ENCODE data around the gene CALHM6. TPM values are rescaled to one million over a fixed set of nuclear protein-coding genes. Genes with fewer than 3 reads are reported as not detected.

Gene CALHM6
- total RNA-seq, 1 donor from 2014 or later, result not detected

DNA sequence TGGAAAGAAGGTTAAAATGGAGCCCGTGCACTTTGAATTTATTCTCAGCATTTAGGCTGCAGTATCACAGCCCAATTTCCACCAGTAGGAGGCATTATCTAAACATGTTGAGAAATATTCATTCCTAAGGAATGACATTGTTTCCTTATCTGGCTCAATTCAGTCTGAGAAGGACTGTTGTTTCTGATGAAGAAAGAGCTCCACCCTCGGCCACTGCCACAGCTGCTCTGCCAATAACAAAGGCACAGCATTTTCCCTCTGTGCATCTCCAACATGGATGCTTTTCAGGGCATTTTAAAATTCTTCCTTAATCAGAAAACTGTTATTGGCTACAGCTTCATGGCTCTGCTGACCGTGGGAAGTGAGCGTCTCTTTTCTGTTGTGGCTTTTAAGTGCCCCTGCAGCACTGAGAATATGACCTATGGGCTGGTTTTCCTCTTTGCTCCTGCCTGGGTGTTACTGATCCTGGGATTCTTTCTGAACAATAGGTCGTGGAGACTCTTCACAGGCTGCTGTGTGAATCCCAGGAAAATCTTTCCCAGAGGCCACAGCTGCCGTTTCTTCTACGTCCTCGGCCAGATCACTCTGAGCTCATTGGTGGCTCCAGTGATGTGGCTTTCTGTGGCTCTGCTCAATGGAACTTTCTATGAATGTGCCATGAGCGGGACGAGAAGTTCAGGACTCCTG lies 50.4 kb downstream of the CALHM6 start, which contains the start of gene CALHM5:
CALHM5 (plus strand) TSS at position 216 of the 687 bp plus-strand sequence; CDS start at position 274, 58 bp downstream.
- H4K20me1 ChIP-seq (ENCODE audit: insufficient read depth, low read length), result no peaks in the 10 kb centered on the region
- H3K4me1 ChIP-seq (ENCODE audit: insufficient read depth, low read length), result peaks cover 12% of the 10 kb centered on the region
- H3K27ac ChIP-seq (ENCODE audit: low read depth, low read length), result peak within 1 kb of the TSS; percentile 89
- H3K79me2 ChIP-seq (ENCODE audit: insufficient read depth, low read length), result peaks cover 23% of the 10 kb centered on the region
- TF ChIP-seq EZH2 (IDR thresholded peaks at IDR 0.05; ENCODE audit: insufficient read depth, low read length) (no peak), CTCF (IDR thresholded peaks at IDR 0.05; ENCODE audit: insufficient read depth, low read depth, low read length) (peak; percentile 95)
- peak; percentile 83 for DNase-seq (ENCODE audit: low read depth)
- peak within 1 kb of the TSS; percentile 84 for H3K9ac ChIP-seq (ENCODE audit: low read length)
- H3K27me3 Mint-ChIP-seq (ENCODE audit: low read depth, unreplicated experiment), result no peaks in the 10 kb centered on the region
- peak within 1 kb of the TSS; percentile 83 for H3K4me2 ChIP-seq (ENCODE audit: low read length)
- peak; percentile 97 for FAIRE-seq
- H3K36me3 ChIP-seq (ENCODE audit: insufficient read depth, low read length), result peaks cover 7% of the 10 kb centered on the region
- no peaks in the 10 kb centered on the region for H3K27me3 ChIP-seq (ENCODE audit: insufficient read depth, low read length)
- H2AFZ ChIP-seq (ENCODE audit: low read depth, low read length), result peak within 1 kb of the TSS; percentile 78
- H3K27ac Mint-ChIP-seq (ENCODE audit: unreplicated experiment), result peak within 1 kb of the TSS; percentile 86
- peak within 1 kb of the TSS; percentile 60 for H3K4me3 ChIP-seq (ENCODE audit: insufficient read depth, low read depth, low read length)
- no peaks in the 10 kb centered on the region for H3K9me3 ChIP-seq (ENCODE audit: insufficient read depth, low read depth, low read length)
- peak within 1 kb of the TSS; percentile 76 for H3K4me3 Mint-ChIP-seq (ENCODE audit: unreplicated experiment)
- peaks cover 14% of the 10 kb centered on the region for H3K4me1 Mint-ChIP-seq (ENCODE audit: low read depth, unreplicated experiment)
- H3K9me3 Mint-ChIP-seq (ENCODE audit: unreplicated experiment), result peaks cover 4% of the 10 kb centered on the region
- peaks cover 3% of the 10 kb centered on the region for H3K36me3 Mint-ChIP-seq (ENCODE audit: low read depth, unreplicated experiment)

GRCh38 chr6:116512111-116512559 lies 51.0 kb downstream of the CALHM6 start:
- Histone ChIP-seq H3K4me1 (ENCODE audit: insufficient read depth, low read length) (peaks cover 12% of the 10 kb centered on the region), H3K9me3 (ENCODE audit: insufficient read depth, low read depth, low read length) (no peaks in the 10 kb centered on the region), H3K79me2 (ENCODE audit: insufficient read depth, low read length) (peaks cover 23% of the 10 kb centered on the region), H3K4me2 (ENCODE audit: low read length) (peak overlapping the region; percentile 83), H3K27ac (ENCODE audit: low read depth, low read length) (peak overlapping the region; percentile 89), H3K9ac (ENCODE audit: low read length) (peak overlapping the region; percentile 84), H3K27me3 (ENCODE audit: insufficient read depth, low read length) (no peaks in the 10 kb centered on the region), H3K36me3 (ENCODE audit: insufficient read depth, low read length) (peaks cover 7% of the 10 kb centered on the region), H4K20me1 (ENCODE audit: insufficient read depth, low read length) (no peaks in the 10 kb centered on the region), H2AFZ (ENCODE audit: low read depth, low read length) (peak overlapping the region; percentile 78), H3K4me3 (ENCODE audit: insufficient read depth, low read depth, low read length) (peak overlapping the region; percentile 60)
- peak overlapping the region; percentile 86 for H3K27ac Mint-ChIP-seq (ENCODE audit: unreplicated experiment)
- peaks cover 3% of the 10 kb centered on the region for H3K36me3 Mint-ChIP-seq (ENCODE audit: low read depth, unreplicated experiment)
- no peak for DNase-seq (ENCODE audit: low read depth)
- no peaks in the 10 kb centered on the region for H3K27me3 Mint-ChIP-seq (ENCODE audit: low read depth, unreplicated experiment)
- peak; percentile 23 for FAIRE-seq
- peaks cover 14% of the 10 kb centered on the region for H3K4me1 Mint-ChIP-seq (ENCODE audit: low read depth, unreplicated experiment)
- peaks cover 4% of the 10 kb centered on the region for H3K9me3 Mint-ChIP-seq (ENCODE audit: unreplicated experiment)
- TF ChIP-seq CTCF (IDR thresholded peaks at IDR 0.05; ENCODE audit: insufficient read depth, low read depth, low read length), result no peak
- TF ChIP-seq EZH2 (IDR thresholded peaks at IDR 0.05; ENCODE audit: insufficient read depth, low read length), result no peak
- peak overlapping the region; percentile 76 for H3K4me3 Mint-ChIP-seq (ENCODE audit: unreplicated experiment)

- DNase-seq (ENCODE audit: low read depth) (no peak), FAIRE-seq (no peak)
- no peak for TF ChIP-seq EZH2 (IDR thresholded peaks at IDR 0.05; ENCODE audit: insufficient read depth, low read length)
- no peak for TF ChIP-seq CTCF (IDR thresholded peaks at IDR 0.05; ENCODE audit: insufficient read depth, low read depth, low read length)
- Mint-ChIP-seq H3K36me3 (ENCODE audit: low read depth, unreplicated experiment) (peaks cover 3% of the 10 kb centered on the region), H3K4me3 (ENCODE audit: unreplicated experiment) (peak overlapping the region; percentile 76), H3K27ac (ENCODE audit: unreplicated experiment) (no peak overlapping the region), H3K4me1 (ENCODE audit: low read depth, unreplicated experiment) (peaks cover 14% of the 10 kb centered on the region), H3K9me3 (ENCODE audit: unreplicated experiment) (peaks cover 4% of the 10 kb centered on the region), H3K27me3 (ENCODE audit: low read depth, unreplicated experiment) (no peaks in the 10 kb centered on the region)
- H3K4me3 ChIP-seq (ENCODE audit: insufficient read depth, low read depth, low read length), result peak overlapping the region; percentile 60
- H3K4me1 ChIP-seq (ENCODE audit: insufficient read depth, low read length), result peaks cover 10% of the 10 kb centered on the region
- H3K79me2 ChIP-seq (ENCODE audit: insufficient read depth, low read length), result peaks cover 23% of the 10 kb centered on the region
- H3K9ac ChIP-seq (ENCODE audit: low read length), result peak overlapping the region; percentile 84
- H3K4me2 ChIP-seq (ENCODE audit: low read length), result peak overlapping the region; percentile 83
- H3K36me3 ChIP-seq (ENCODE audit: insufficient read depth, low read length), result peaks cover 7% of the 10 kb centered on the region
- H2AFZ ChIP-seq (ENCODE audit: low read depth, low read length), result no peak overlapping the region
- no peaks in the 10 kb centered on the region for H3K27me3 ChIP-seq (ENCODE audit: insufficient read depth, low read length)
- H3K27ac ChIP-seq (ENCODE audit: low read depth, low read length), result peak overlapping the region; percentile 89
- no peaks in the 10 kb centered on the region for H3K9me3 ChIP-seq (ENCODE audit: insufficient read depth, low read depth, low read length)
- H4K20me1 ChIP-seq (ENCODE audit: insufficient read depth, low read length), result no peaks in the 10 kb centered on the region
Measured at GRCh38 chr6:116512734-116513133, 51.6 kb downstream of the CALHM6 start.
